HG03103 (cell line): ENCODE data around the gene LTO1.

Experiments
- ATAC-seq: cut with Tn5 transposase; IDR thresholded peaks from one replicate; pipeline ENCODE4 v1.9.1; 2021; ENCODE audit warnings: low read depth; ENCODE audit not compliant: unreplicated experiment

The LTO1 gene

DNA sequence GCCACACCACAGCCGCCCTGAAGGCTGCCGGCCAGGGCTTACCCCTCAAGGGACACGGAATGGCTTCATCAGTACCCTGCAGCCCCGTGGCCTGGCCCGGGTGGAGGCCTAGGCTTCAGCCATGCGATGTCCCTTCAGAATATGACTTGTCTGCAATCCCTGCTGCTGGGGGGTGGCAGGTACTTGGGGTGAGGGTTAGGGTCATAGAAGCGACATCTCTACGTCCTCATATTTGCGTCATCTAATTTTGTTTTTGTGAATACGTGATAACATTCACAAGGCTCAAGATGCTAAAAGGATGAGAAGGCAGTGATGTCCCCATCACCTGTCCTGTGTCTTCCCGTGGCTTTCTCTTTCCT, 27.8 kb downstream of the LTO1 start:
- ATAC-seq = no peak

DNA sequence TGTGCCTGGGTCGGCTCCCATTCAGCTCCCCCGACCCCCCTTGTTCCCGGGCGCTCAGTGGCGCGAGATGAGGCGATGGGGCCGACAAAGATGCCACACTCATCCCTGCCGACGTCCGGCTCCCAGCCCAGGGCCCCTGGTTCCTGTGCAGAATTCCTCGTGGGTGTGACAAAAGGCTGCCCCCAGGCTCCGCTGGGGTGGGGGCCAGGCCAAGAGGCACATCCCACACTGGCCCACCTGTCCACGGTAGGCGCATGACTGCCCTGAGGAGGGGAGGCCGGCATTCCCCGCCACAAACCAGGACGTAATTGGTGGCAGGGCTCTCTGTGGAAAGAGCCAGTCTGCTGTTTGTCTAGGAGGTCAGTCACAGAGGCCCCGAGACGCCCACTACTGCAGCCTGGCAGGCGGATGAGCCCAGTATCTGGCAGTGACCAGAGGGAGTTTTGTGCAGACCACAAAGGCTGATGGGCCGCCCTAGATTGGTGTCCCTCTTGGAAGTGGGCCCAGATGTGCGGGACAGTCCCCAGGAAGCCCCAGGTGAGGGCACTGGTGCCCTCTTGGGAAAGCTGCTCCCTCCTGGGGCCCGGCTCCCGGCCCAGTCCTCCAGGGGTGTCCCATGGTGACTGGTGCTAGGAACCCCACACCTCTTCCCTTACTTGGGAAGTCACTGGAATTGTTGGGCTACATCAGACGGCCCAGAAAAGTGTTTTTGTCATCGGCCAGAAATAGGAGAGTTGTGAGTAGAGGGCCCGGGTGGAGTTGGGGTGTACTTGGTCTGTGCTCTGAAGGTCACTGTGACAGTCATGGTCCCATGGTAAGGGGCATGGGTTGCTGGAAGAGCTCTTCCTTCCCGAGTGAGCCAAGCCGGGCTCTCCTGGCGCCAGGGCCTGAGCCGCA, 28.4 kb downstream of the LTO1 start:
- ATAC-seq = no peak

DNA sequence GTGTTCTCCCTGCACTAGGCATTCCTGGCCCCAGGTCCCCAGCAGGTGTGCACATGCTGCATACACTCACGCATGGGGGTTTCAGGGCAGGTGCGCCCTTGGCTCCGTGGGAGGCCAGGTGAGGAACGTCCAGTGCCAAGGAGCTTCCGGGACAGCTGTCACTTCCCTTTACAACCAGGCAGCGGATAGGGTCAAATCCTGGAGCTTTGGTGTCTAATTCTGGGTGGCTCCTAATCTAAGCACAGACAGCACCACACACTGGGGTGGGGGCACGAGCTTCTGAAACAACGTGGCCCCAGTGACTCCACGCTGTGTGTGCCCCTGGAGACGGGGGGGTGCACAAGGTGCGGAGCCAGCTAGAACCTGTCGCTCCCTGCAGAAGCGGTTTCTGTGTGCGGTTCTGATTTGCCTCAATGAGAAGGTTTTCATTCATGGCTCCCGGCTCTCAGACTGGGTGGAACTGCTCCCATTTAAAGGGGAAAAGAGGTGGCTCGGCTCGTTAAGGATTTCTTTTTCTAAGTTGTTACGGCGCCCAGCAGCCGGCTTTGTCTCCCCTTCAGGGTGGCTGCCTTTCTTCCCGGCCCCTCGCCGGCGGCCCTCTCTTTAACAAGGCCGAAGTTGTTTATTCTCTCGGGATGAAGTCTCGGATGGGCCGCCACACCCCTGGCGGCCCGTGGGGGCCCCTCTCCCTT, 29.2 kb downstream of the LTO1 start:
- no peak for ATAC-seq

DNA sequence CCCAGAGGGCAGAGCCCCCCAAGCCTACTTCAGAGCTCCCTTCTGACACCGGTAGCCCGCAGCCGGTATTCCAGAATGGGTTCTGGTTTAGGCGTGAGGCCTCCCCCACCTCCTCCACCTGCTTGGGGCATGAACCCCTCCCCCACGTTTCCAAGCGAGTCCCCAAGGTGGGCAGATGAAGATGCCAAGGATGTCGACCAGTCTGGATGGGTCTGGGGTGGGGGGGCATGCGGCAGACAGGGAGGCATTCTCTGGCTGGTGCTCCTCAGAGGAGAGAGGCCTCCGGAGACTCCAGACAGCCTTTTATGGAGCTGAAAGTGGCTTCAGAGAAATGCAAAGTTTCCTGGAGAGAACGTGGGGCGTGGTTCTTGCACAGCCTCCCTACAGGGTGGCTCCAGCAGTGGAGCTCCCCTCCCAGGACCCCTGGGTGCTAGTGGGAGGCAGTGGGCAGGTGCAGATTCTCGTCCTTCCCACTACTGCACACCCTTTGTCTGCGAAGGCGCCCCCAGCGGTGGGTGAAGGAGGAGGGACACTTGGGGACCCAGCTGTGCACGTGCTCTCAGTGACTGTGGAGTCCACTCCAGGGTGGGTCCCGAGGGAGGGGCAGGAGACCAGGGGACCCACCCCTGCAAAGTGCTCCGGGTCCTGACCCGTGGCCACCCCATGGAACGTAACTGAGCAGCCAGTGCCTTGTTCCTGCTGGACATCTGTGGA, 30.0 kb downstream of the LTO1 start:
- no peak for ATAC-seq

DNA sequence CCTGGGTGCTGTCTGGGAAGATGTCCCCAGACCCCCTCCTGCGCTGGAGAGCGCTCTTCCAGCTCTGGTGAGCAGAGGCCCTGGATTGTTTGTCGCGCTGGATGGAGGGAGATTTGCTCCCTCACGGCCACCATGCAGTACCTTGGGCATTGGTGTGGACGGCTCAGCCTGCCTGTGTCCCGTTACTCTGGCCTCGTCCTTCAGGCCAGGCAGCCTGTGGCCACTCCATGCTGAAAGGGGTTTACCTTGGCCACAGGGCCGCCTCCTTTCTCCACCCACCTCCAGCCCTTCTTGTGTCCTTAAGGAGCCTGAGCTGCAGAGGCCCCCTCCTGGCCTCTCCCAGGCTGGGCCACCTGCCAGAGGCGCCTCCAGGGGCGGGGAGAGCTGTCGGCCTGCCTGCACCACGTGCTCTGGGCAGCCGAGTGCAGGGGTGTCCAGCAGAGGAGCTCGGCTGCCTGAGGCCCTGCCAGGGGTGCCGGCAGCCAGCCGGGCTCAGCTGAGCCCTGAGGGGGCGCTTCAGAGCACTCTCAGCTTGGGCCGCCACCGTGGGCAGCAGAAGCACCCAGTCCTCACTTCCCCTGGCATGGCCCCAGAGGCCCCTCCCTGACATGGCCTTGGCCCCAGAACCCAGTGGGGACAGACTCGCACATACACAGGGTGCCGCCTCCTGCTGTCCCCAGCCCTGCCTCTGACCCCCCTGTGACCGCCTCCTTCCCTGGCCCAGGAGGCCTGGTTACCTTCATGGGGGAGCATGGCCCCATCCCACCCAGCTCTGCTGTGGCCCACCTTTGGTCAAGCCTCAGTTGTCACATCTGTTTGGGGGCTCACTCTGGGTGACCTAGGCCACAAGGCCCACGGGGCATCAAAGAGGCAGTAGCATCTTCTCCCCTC, 30.8 kb downstream of the LTO1 start:
- ATAC-seq = no peak

DNA sequence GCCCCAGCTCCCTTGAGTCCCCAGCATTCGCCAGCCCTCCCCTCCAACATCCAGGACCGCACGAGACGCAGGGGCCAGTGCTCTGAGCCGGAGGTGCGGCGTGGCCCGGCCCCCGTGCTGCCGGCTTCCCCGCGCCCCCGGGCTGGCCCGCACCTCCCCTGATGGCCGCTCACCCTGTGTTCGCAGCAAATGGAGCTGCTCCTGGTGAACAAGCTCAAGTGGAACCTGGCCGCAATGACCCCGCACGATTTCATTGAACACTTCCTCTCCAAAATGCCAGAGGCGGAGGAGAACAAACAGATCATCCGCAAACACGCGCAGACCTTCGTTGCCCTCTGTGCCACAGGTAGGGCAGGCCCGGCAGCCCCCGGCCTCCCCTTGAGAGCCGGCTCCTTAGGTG, 31.5 kb downstream of the LTO1 start:
- ATAC-seq = no peak

DNA sequence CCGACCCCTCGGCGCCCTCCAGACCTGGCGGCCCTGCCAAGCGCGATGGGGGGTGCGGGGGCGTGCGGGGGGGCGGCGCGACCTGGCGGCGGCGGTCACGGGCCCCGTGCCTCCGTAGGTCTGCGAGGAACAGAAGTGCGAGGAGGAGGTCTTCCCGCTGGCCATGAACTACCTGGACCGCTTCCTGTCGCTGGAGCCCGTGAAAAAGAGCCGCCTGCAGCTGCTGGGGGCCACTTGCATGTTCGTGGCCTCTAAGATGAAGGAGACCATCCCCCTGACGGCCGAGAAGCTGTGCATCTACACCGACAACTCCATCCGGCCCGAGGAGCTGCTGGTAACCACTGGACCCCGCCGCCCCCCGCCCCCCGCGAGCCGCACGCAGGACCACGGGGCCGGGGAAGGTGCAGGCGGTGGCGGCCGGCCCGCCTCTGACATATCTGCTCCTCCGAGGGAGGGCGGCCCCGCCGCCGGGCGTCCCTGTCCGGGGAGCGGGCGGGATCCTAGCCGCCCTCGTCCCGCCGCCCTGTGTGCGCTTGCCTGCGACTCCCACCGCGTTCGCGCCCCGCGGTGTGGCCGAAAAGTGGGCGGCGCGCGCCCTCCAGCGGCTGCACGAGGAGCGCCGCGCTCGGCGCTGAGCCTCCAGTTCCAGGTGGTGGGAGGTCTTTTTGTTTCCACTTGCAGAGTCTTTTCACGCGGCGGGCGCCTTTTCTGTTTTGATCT, 32.1 kb downstream of the LTO1 start:
- no peak for ATAC-seq

DNA sequence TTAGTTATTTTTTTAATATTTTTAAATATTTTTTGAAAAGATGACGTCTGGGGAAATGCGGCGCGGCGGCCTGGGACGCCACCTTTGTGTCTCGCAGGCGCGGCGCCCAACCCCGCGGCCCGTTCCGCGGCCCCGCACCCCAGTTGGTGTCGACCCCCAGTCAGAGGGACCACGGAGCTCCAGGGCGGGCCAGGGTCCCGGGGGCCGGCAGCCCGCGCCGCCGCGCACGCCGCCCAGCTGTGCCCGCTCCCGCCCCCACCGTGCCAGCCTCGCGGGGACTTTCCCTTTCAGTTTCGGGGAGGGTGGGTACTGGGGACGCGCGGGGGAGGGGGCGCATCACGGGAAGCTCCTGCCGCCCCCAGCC, 32.6 kb downstream of the LTO1 start:
- no peak for ATAC-seq

DNA sequence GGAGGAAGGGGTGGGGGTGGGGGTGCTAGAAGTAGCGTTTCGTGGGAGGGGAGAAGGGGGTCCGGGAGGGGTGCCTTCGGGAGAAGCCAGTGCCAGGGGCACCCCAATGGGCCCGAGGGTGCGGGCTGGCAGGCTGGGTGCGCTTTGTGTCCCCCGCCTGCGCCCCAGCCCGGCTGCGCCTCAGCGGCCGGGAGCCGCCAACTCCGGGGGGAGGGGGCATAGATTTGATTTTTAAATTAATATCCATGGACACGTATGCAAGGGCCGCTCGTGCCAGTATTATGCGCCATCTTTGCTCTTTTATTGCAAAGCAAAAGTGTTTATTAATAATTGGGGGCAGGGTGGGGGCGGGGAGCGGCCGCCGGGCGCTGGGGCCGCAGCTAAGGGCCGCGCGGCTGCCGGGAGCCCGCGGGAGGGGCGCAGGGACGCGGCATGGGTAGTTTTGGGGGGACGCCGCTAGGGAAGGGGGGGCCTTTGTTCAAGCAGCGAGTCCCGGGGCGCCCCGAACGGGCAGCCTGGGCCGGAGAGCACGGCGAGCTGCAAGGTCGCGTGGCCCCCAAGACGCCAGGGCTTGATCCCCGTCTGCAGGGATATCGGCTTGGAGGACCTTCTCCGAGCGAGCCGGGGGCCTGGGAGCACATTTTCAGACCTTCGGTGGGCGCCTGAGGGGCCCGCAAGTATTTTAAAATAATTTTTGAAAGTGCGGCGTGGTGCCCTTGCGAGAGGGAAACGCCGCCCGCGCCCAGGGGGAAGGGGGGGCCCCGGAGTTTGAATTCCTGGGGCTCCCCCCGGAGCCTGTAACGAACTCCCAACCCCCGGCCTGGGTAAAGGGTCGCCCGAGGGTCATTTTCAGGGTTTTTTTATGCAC, 33.2 kb downstream of the LTO1 start:
- ATAC-seq = no peak

DNA sequence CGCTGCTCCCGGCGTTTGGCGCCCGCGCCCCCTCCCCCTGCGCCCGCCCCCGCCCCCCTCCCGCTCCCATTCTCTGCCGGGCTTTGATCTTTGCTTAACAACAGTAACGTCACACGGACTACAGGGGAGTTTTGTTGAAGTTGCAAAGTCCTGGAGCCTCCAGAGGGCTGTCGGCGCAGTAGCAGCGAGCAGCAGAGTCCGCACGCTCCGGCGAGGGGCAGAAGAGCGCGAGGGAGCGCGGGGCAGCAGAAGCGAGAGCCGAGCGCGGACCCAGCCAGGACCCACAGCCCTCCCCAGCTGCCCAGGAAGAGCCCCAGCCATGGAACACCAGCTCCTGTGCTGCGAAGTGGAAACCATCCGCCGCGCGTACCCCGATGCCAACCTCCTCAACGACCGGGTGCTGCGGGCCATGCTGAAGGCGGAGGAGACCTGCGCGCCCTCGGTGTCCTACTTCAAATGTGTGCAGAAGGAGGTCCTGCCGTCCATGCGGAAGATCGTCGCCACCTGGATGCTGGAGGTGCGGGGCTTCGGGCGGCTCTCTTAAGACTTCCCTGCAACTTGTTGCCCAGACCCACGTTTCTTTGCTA, 34.1 kb downstream of the LTO1 start, which contains the start of gene CCND1:
TSS of gene CCND1 (plus strand) at position 162 of the 587 bp plus-strand sequence. CDS start at position 320, 158 bp downstream.
- no peak for ATAC-seq

DNA sequence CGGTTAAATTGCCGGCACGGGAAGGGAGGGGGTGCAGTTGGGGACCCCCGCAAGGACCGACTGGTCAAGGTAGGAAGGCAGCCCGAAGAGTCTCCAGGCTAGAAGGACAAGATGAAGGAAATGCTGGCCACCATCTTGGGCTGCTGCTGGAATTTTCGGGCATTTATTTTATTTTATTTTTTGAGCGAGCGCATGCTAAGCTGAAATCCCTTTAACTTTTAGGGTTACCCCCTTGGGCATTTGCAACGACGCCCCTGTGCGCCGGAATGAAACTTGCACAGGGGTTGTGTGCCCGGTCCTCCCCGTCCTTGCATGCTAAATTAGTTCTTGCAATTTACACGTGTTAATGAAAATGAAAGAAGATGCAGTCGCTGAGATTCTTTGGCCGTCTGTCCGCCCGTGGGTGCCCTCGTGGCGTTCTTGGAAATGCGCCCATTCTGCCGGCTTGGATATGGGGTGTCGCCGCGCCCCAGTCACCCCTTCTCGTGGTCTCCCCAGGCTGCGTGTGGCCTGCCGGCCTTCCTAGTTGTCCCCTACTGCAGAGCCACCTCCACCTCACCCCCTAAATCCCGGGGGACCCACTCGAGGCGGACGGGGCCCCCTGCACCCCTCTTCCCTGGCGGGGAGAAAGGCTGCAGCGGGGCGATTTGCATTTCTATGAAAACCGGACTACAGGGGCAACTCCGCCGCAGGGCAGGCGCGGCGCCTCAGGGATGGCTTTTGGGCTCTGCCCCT, 34.7 kb downstream of the LTO1 start:
- ATAC-seq = no peak

DNA sequence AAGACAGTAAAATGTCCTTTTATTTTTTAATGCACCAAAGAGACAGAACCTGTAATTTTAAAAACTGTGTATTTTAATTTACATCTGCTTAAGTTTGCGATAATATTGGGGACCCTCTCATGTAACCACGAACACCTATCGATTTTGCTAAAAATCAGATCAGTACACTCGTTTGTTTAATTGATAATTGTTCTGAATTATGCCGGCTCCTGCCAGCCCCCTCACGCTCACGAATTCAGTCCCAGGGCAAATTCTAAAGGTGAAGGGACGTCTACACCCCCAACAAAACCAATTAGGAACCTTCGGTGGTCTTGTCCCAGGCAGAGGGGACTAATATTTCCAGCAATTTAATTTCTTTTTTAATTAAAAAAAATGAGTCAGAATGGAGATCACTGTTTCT, 35.3 kb downstream of the LTO1 start:
- ATAC-seq = no peak

DNA sequence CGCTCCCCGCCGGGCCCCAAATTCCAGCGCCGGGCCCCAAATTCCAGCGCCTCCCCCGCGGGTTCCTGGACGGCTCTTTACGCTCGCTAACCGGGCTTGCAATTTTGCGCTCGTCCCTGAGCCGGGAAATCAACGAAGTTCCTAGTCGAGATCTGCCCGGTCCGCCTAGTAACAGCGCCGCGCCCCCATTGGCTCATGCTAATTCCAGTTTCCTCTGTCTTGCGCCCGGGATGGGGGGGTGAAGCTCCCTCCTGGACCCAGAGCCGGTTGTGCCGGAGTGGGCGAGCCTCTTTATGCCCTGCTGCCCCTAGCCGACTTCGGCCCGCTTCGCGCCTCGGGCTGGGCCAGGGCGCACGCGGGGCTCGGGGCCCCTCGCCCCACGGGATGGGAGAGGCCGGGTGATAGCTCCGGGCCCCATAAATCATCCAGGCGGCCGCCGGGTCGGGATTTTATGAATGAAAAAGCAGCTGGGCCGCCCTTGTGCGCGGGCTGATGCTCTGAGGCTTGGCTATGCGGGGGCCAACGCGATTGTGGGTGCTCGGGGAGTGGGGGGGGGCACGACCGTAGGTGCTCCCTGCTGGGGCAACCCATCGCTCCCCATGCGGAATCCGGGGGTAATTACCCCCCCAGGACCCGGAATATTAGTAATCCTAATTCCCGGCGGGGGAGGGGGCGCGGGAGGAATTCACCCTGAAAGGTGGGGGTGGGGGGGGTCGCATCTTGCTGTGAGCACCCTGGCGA, 36.0 kb downstream of the LTO1 start:
- no peak for ATAC-seq

DNA sequence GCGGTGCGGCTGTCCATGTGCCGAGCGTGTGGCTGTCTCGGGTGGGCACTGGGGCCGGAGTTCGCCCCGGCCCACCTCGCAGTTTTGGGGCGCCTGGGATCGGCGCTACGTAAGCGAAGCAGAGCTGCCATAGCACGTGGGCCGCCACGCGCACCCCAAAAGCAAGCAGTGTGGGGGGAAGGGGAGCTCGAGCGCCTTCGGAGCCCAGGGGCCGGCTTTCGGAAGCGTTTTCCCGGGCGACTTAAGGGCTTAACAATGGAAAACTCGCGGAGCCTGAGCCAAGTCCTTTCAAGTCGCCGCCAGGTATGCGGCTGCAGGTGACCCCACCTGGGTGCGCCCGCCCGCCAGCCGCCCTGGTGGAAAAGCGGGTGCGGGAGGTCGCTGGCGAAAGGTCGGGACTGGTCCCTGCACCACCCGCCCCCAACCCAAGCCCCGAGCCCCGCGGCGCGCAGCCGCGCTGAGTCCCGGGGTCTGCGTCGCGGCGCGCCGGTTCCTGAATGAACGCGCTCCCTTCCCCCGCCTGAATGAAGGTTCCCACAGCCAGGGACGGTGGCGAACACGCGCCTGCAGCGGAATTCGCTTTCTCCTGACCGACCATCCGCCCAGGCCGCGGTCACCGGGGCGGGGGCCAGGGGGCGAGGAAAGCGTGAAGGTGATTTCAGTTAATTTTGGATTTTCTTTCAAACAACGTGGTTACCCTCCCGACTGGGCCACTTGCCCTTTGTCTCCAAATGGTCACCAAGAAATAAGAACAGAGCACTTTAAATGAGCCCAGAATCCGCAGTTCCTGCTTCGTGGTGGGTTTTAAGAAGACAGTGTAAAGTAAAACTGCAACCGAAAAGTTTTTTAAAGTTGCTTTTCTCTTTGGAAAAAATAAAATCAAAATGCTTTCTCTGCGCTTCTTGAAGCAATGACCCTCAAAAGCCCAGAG, 36.9 kb downstream of the LTO1 start:
- no peak for ATAC-seq

DNA sequence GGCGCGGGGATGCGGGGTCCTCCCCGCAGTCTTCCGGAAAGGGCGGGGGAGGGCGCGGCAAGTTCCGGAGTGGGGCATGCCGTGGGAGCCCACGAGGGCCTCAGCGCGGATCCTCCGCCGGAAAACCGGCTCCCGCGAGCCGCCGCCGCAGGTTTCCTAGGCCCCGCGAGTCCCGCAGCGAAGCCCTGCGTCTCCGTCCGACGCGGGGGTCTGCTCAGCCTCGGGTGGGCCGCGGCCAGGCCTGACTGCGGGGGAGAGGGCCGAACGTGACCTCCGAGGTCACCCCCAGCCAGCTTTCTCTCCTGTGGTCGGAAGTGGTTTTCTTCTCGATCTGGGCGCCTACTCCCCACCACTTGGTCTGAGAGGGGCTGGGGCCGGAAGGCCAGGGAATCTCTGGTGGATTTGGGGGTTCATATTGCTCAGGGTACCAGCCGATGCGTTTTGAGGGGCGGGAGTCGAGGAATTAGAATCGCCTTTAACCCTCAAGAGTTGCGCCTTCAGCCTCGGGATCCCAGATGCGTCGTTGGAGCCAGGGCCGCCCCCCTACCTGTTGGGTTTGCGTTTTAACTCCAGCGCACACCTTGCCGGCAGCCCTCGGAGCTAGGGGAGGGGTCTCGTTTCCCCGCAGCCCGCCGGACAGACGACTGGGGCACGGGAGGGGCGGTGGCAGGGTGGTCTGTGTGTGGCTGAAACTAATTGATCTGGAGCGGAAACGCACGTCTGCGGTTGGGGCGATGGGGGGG, 37.8 kb downstream of the LTO1 start:
- no peak for ATAC-seq
